Endothelial cell of umbilical vein (primary cell): ENCODE data around the gene UNC5B. TPM values are rescaled to one million over a fixed set of nuclear protein-coding genes. Genes with fewer than 3 reads are reported as not detected.

ENCODE experiments used
- BruUV-seq: library from RNA; stranded (reverse); fragments of 400-500 nt; replicated peaks from 2 replicates; lab custom pipeline; 2021; lab: Mats Ljungman, UMichigan
- CTCF ChIA-PET: fragments of 300-600, 350-600 bp; sonication (Branson Sonifier 250); formaldehyde crosslinking; loops from one replicate; lab custom pipeline; 2021; ENCODE audit warnings: antibody characterized with exemption, inconsistent platforms; lab: Charles Lee
- POLR2A ChIA-PET: fragments of 300-600, 350-600 bp; sonication (Branson Sonifier 250); formaldehyde crosslinking; loops from one replicate; lab custom pipeline; 2021; ENCODE audit warnings: antibody characterized with exemption, inconsistent platforms; lab: Charles Lee
- DNase-seq: peaks from one replicate; pipeline ENCODE4 v3.0.0-alpha.2; 2011; ENCODE audit warnings: low read depth, low spot score
- FAIRE-seq: peaks from 2 replicates; lab custom pipeline; 2011; peaks lifted over from hg19 to GRCh38; lab: Jason Lieb, UNC
- H2AFZ ChIP-seq: 2 replicates; pipeline ENCODE4 v1.6.0; 2012; ENCODE audit warnings: low read depth, low read length, control low read depth, inconsistent platforms
- H3K27ac ChIP-seq: 2 replicates; pipeline ENCODE4 v1.5.1; 2011; ENCODE audit warnings: low read depth, mild to moderate bottlenecking, control low read depth, low read length, moderate library complexity; ENCODE audit not compliant: insufficient read depth
- H3K27me3 ChIP-seq, 2 experiments: 2 replicates each; pipeline versions ENCODE4 v1.6.0 to v1.6.1; 2011; ENCODE audit warnings: low read length in 2 of 2, mixed read lengths in 1 of 2; ENCODE audit not compliant: control insufficient read depth in 2 of 2, insufficient read depth in 2 of 2
- H3K36me3 ChIP-seq, 2 experiments: 2 replicates in 1 of 2; 3 replicates in 1 of 2; pipeline ENCODE4 v1.5.1; 2011; ENCODE audit warnings: low read length in 2 of 2, mild to moderate bottlenecking in 1 of 2, moderate library complexity in 1 of 2; ENCODE audit not compliant: control insufficient read depth in 2 of 2, insufficient read depth in 2 of 2; ENCODE audit errors: extremely low read depth in 1 of 2
- H3K4me1 ChIP-seq: 3 replicates; pipeline ENCODE4 v1.5.1; 2011; ENCODE audit warnings: mild to moderate bottlenecking, low read length; ENCODE audit not compliant: control insufficient read depth, insufficient read depth; ENCODE audit errors: extremely low read depth
- H3K4me2 ChIP-seq: 2 replicates; pipeline ENCODE4 v1.6.1; 2011; ENCODE audit warnings: low read length, control low read depth, mixed read lengths; ENCODE audit not compliant: insufficient read depth
- H3K4me3 ChIP-seq, 3 experiments: fragments of 200-600 bp in 1 of 3; sonication (generic), shearing (Covaris generic) in 1 of 3; replicated peaks in 1 of 3; 2 replicates each; pipeline ENCODE4 v1.5.1; 2011 to 2016; ENCODE audit warnings: control low read depth in 3 of 3, low read length in 3 of 3, mild to moderate bottlenecking in 2 of 3, inconsistent platforms in 1 of 3, low read depth in 1 of 3, moderate library complexity in 1 of 3; ENCODE audit not compliant: insufficient read depth in 1 of 3
- H3K79me2 ChIP-seq: 2 replicates; pipeline ENCODE4 v1.6.0; 2012; ENCODE audit warnings: low read length, inconsistent platforms; ENCODE audit not compliant: control insufficient read depth, insufficient read depth
- H3K9ac ChIP-seq: replicated peaks from 2 replicates; pipeline ENCODE3; 2011; ENCODE audit warnings: low read length, control low read depth; ENCODE audit not compliant: insufficient read depth; ENCODE audit errors: extremely low read depth
- H3K9me1 ChIP-seq: replicated peaks from 3 replicates; pipeline ENCODE4 v1.6.0; 2011; ENCODE audit warnings: mild to moderate bottlenecking, low read length; ENCODE audit not compliant: control insufficient read depth, insufficient read depth; ENCODE audit errors: extremely low read depth
- H3K9me3 ChIP-seq: replicated peaks from 2 replicates; pipeline ENCODE4 v1.5.1; 2012; ENCODE audit warnings: low read length, inconsistent platforms; ENCODE audit not compliant: control insufficient read depth, insufficient read depth
- H4K20me1 ChIP-seq: replicated peaks from 2 replicates; pipeline ENCODE3; 2011; ENCODE audit warnings: mild to moderate bottlenecking, low read length; ENCODE audit not compliant: control insufficient read depth, insufficient read depth; ENCODE audit errors: extremely low read depth
- EZH2 ChIP-seq: IDR thresholded peaks from 2 replicates; pipeline ENCODE4 v1.6.1; 2012; ENCODE audit warnings: borderline replicate concordance, low read depth, mild to moderate bottlenecking, moderate library complexity, low read length, inconsistent platforms; ENCODE audit not compliant: severe bottlenecking
- FOS ChIP-seq: IDR thresholded peaks from 2 replicates; pipeline ENCODE4 v1.6.1; 2011; ENCODE audit warnings: mild to moderate bottlenecking, low read length, moderate library complexity, borderline replicate concordance; ENCODE audit not compliant: insufficient read depth
- GATA2 ChIP-seq: IDR thresholded peaks from 2 replicates; pipeline ENCODE4 v1.7.0; 2011; ENCODE audit warnings: low read depth, mild to moderate bottlenecking, moderate library complexity, mixed read lengths, low read length; ENCODE audit not compliant: insufficient read length, insufficient read depth
- JUN ChIP-seq: IDR thresholded peaks from 2 replicates; pipeline ENCODE4 v1.6.1; 2011; ENCODE audit warnings: borderline replicate concordance, low read depth; ENCODE audit not compliant: insufficient read length, insufficient read depth
- MYC ChIP-seq: IDR thresholded peaks from one replicate; pipeline ENCODE4 v1.6.1; 2011; ENCODE audit warnings: mild to moderate bottlenecking, low read depth, low read length
- POLR2A ChIP-seq: IDR thresholded peaks from 2 replicates; pipeline ENCODE4 v1.6.1; 2012; ENCODE audit warnings: low read depth, mild to moderate bottlenecking, control low read depth, low read length
- POLR2AphosphoS5 ChIP-seq: IDR thresholded peaks from 2 replicates; pipeline ENCODE4 v1.6.1; 2012; ENCODE audit warnings: low read depth, mild to moderate bottlenecking, control low read depth, low read length, moderate library complexity; ENCODE audit not compliant: insufficient read depth
- dilution Hi-C: fragments of 300-500 bp; cut with MboI; formaldehyde crosslinking; loops from one replicate; pipeline ENCODE4 v1.15.0; 2019; ENCODE audit warnings: low sequenced_read_pairs; ENCODE audit not compliant: extremely low pct_ligation_motif_present
- intact Hi-C: fragments of 100-400 bp; cut with micrococcal nuclease; formaldehyde crosslinking; loops from one replicate; pipeline ENCODE4 v1.10.0; 2022
- polyA plus RNA-seq, 4 experiments: library from polyadenylated mRNA; depleted of rRNA in 3 of 4; stranded (reverse) in 3 of 4; unstranded in 1 of 4; fragments of >200 nt; gene quantifications; 2 replicates each; pipeline versions ENCODE4 v1.2.1 to v1.2.3, GENCODE V29; 2011 to 2012; ENCODE audit warnings: missing spikeins in 1 of 4
- total RNA-seq: library from RNA; stranded (reverse); gene quantifications from 2 replicates; pipeline ENCODE4 v1.2.3, GENCODE V29; 2021
- TF ChIP-seq, protein P1 (sequence below): IDR thresholded peaks from 2 replicates; pipeline ENCODE4 v1.6.1; 2011; ENCODE audit not compliant: insufficient read depth, insufficient read length
- TF ChIP-seq, protein P2 (sequence below), 2 donors: IDR thresholded peaks; 1 replicate in 1 of 2; 2 replicates in 1 of 2; pipeline ENCODE4 v1.5.1; 2011; ENCODE audit warnings: low read length in 2 of 2, mild to moderate bottlenecking in 2 of 2, moderate library complexity in 2 of 2, control low read depth in 1 of 2, inconsistent platforms in 1 of 2, low read depth in 1 of 2; ENCODE audit not compliant: insufficient read depth in 1 of 2; ENCODE audit errors: extremely low read depth in 1 of 2

Gene UNC5B
- total and polyA plus RNA-seq, 2 donors (not counting 3 experiments of a cell fraction or from before 2014, with no cell fraction given): 0.39 to 2.5 TPM

DNA sequence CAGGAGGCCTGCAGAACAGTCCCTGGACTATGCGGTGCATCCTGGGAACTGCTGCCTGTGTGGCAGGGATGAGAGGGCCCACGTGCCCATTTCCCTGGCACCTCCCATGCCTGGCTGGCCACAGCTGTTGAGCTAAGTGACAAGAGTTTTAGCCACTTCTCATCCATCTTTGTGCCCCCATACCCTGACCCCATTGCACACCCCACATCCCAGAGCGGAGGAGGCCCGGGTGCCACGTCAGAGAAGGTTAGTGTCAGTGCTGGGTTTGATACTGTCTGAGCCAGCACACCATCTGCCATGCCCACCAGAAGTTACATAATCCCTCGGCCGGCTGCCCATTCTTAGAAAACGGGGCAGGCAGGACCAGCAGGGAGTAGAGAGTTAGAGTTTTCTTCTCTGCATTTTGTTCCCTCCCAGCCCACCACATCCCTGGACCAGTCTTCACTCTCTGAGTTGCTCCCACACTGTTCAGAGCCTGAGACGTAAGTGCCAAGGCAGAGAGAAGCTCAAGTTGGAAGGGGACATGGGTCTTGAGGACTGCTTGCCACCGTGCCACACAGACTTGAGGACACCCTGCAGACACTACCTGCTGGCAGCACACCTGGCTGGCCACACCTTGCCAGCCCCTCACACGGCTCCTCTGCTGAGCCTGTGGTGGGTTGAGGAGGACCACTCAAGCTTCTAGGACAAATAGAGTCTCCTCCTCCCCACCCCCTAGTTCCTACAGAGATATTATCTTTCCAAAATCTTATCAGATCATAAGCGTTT, 13.1 kb downstream of the UNC5B start:
- intact Hi-C loops: no loop called here
- ChIA-PET CTCF (interaction anchor here (1.6 kb wide), 1 partner anchor 19 kb away, joined by 4 read pairs; no protein-coding TSS in a partner anchor), POLR2A (no interaction called here)
- Histone ChIP-seq H4K20me1 (no peaks in the 10 kb centered on the region), H3K9me1 (no peaks in the 10 kb centered on the region), H3K9me3 (no peaks in the 10 kb centered on the region), H3K79me2 (no peaks in the 10 kb centered on the region), H3K4me2 (no peak overlapping the region), H3K9ac (no peak overlapping the region), H3K27ac (no peak overlapping the region), H3K4me3 (no peak overlapping the region), H3K36me3 (no peaks in the 10 kb centered on the region), H2AFZ (no peak overlapping the region), H3K27me3 (peaks cover 0 to 4% of the 10 kb centered on the region in 2 experiments), H3K4me1 (no peaks in the 10 kb centered on the region)
- dilution Hi-C loops: no loop called here
- BruUV-seq: no TSS peak
- FAIRE-seq: no peak
- TF ChIP-seq MYC (no peak), EZH2 (no peak), POLR2A (no peak)
- DNase-seq: no peak

DNA sequence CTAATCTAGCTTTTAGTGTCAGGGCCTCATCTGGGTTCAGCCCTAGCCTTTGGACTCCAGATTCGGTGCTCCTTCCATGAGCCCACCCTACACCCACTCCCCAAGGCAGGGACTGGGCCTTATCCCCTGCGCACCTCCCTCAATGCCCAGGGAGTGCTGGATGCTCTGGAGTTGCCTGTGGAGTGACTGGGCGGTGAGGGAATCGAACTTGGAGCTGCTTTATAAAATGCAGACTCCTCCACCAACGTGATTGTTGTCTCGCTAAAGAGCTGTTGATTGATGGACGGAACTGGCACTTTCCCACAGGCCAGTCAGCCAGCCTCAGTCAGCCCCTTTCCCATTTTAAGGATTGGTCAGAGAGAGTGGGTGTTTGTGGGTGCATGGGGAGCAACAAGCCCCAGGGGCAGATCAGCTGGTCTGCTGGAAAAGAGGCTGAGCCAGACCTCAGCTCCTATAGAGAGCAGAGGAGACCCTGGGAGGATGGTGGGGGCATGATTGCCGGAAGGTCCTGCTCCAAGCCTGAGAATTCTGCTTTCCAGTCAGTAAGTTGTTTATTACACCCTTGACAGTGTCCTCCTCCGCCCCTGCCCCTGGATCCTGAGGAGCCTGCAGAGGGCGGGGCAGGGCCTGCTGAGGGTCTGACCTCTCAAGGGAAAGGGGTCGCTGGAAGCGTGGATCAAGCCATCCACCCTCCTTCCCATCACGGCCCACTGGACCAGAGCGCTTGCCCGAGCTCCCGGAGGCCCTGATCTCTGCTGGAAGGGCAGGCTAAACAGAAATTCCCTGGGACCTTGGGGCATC, 16.7 kb downstream of the UNC5B start:
- no peak overlapping the region for H3K9ac ChIP-seq
- no peak overlapping the region for H2AFZ ChIP-seq
- no peak overlapping the region for H3K4me3 ChIP-seq
- POLR2A ChIA-PET: no interaction called here
- H3K36me3 ChIP-seq: no peaks in the 10 kb centered on the region
- BruUV-seq: no TSS peak
- no peak overlapping the region for H3K4me2 ChIP-seq
- H3K4me1 ChIP-seq: no peaks in the 10 kb centered on the region
- FAIRE-seq: no peak
- dilution Hi-C loops (no loop called here), intact Hi-C loops (no loop called here)
- no peaks in the 10 kb centered on the region for H3K79me2 ChIP-seq
- CTCF ChIA-PET: interaction anchor here (1.1 to 1.8 kb wide), 2 partner anchors 41 to 44 kb away, joined by 3 to 13 read pairs; no protein-coding TSS in a partner anchor
- TF ChIP-seq POLR2A (no peak), JUN (no peak), MYC (no peak), FOS (no peak), EZH2 (no peak), POLR2AphosphoS5 (no peak), GATA2 (no peak)
- TF ChIP-seq, protein P1, sequence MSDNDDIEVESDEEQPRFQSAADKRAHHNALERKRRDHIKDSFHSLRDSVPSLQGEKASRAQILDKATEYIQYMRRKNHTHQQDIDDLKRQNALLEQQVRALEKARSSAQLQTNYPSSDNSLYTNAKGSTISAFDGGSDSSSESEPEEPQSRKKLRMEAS: no peak
- TF ChIP-seq, protein P2, sequence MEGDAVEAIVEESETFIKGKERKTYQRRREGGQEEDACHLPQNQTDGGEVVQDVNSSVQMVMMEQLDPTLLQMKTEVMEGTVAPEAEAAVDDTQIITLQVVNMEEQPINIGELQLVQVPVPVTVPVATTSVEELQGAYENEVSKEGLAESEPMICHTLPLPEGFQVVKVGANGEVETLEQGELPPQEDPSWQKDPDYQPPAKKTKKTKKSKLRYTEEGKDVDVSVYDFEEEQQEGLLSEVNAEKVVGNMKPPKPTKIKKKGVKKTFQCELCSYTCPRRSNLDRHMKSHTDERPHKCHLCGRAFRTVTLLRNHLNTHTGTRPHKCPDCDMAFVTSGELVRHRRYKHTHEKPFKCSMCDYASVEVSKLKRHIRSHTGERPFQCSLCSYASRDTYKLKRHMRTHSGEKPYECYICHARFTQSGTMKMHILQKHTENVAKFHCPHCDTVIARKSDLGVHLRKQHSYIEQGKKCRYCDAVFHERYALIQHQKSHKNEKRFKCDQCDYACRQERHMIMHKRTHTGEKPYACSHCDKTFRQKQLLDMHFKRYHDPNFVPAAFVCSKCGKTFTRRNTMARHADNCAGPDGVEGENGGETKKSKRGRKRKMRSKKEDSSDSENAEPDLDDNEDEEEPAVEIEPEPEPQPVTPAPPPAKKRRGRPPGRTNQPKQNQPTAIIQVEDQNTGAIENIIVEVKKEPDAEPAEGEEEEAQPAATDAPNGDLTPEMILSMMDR (IDR thresholded peaks at IDR 0.05; ENCODE audit: extremely low read depth in 1 of 2, insufficient read depth in 1 of 2, low read depth in 1 of 2, low read length in 2 of 2): no peak
- no peaks in the 10 kb centered on the region for H4K20me1 ChIP-seq
- peaks cover 3 to 11% of the 10 kb centered on the region in 2 experiments for H3K27me3 ChIP-seq
- no peak overlapping the region for H3K27ac ChIP-seq
- no peaks in the 10 kb centered on the region for H3K9me3 ChIP-seq
- no peak for DNase-seq
- no peaks in the 10 kb centered on the region for H3K9me1 ChIP-seq
